Loucy (cell line): ENCODE data around the gene FOXK2.
A peak's percentile ranks its signal among the peaks of the same experiment; 100 is the strongest.
"Not testable (repeated sequence)": the region's sequence is repeated elsewhere in the genome, so short reads cannot be mapped to it uniquely, and the experiment has no call there.

Experiments used
- H2AFZ ChIP-seq: fragments of 200-600 bp; sonication (generic); 2 replicates; pipeline ENCODE4 v1.6.0; 2016; ENCODE audit warnings: antibody characterized with exemption, mild to moderate bottlenecking, low read length, moderate library complexity
- H3F3A ChIP-seq: fragments of 200-600 bp; 2 replicates; pipeline ENCODE4 v1.6.0; 2016; ENCODE audit warnings: antibody characterized with exemption, low read depth, mild to moderate bottlenecking
- H3K27me3 ChIP-seq: fragments of 200-600 bp; sonication (generic); 2 replicates; pipeline ENCODE4 v1.6.1; 2014; ENCODE audit warnings: low read length, mild to moderate bottlenecking; ENCODE audit not compliant: insufficient read depth, poor library complexity, severe bottlenecking
- H3K36me3 ChIP-seq: fragments of 200-600 bp; sonication (generic); 2 replicates; pipeline ENCODE4 v1.6.1; 2016; ENCODE audit warnings: low read length; ENCODE audit not compliant: insufficient read depth
- H3K4me1 ChIP-seq: fragments of 200-600 bp; sonication (generic); 2 replicates; pipeline ENCODE4 v1.5.1; 2014; ENCODE audit warnings: low read length, mild to moderate bottlenecking; ENCODE audit not compliant: insufficient read depth, poor library complexity, severe bottlenecking
- H3K4me2 ChIP-seq: fragments of 200-600 bp; sonication (generic); 2 replicates; pipeline ENCODE4 v1.6.0; 2014; ENCODE audit warnings: antibody characterized with exemption, low read length, low read depth, mild to moderate bottlenecking; ENCODE audit not compliant: poor library complexity, severe bottlenecking
- H3K4me3 ChIP-seq: fragments of 200-600 bp; sonication (generic); 2 replicates; pipeline ENCODE4 v1.5.1; 2014; ENCODE audit warnings: low read length, mild to moderate bottlenecking, mixed read lengths; ENCODE audit not compliant: poor library complexity, severe bottlenecking
- H3K79me2 ChIP-seq: fragments of 200-600 bp; sonication (generic); 2 replicates; pipeline ENCODE4 v1.6.1; 2014; ENCODE audit warnings: low read length; ENCODE audit not compliant: insufficient read depth
- H3K9ac ChIP-seq: fragments of 200-600 bp; sonication (generic); 2 replicates; pipeline ENCODE4 v1.6.0; 2014; ENCODE audit warnings: mild to moderate bottlenecking, low read depth, low read length, moderate library complexity; ENCODE audit not compliant: poor library complexity, severe bottlenecking
- H3K9me2 ChIP-seq: fragments of 200-600 bp; sonication (generic); replicated peaks from 2 replicates; pipeline ENCODE4 v1.6.1; 2016; ENCODE audit warnings: low read depth, low read length, mixed read lengths
- H3K9me3 ChIP-seq: fragments of 200-600 bp; sonication (generic); 2 replicates; pipeline ENCODE4 v1.6.1; 2014; ENCODE audit warnings: mild to moderate bottlenecking, antibody characterized with exemption, low read length, low read depth; ENCODE audit not compliant: insufficient read depth
- H4K20me1 ChIP-seq: fragments of 200-600 bp; sonication (generic); 2 replicates; pipeline ENCODE4 v1.6.0; 2014; ENCODE audit warnings: antibody characterized with exemption, low read length, mild to moderate bottlenecking; ENCODE audit not compliant: insufficient read depth, poor library complexity, severe bottlenecking
- EZH2phosphoT487 ChIP-seq: fragments of 200-600 bp; IDR thresholded peaks from 2 replicates; pipeline ENCODE4 v1.6.1; 2018; ENCODE audit warnings: antibody characterized with exemption, mild to moderate bottlenecking, moderate library complexity, borderline replicate concordance
- TF ChIP-seq, protein P1 (sequence below): fragments of 200-600 bp; sonication (generic); conservative IDR thresholded peaks from 2 replicates; pipeline ENCODE4 v1.5.1; 2014; ENCODE audit warnings: mild to moderate bottlenecking, antibody characterized with exemption, low read length

Gene FOXK2

DNA sequence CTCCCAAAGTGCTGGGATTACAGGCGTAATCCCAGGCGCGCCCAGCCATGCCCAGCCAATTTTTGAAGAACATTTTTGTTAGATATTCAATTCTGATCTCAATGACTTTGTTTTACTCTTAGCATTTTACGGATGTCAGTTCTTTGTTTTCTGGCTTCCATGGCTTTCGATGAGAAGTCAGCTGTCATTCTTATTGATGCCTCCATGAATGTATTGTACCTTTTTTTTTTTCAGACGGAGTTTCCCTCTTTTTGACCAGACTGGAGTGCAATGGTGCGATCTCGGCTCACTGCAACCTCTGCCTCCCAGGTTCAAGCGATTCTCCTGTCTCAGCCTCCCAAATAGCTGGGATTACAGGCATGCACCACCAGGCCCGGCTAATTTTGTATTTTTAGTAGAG lies 5.7 kb upstream of the FOXK2 start:
- not testable (repeated sequence) for H3K36me3 ChIP-seq, H3K27me3 ChIP-seq, H3K4me3 ChIP-seq, H4K20me1 ChIP-seq, H3K4me1 ChIP-seq, H3K4me2 ChIP-seq, H3K9me2 ChIP-seq, H2AFZ ChIP-seq, H3F3A ChIP-seq, H3K79me2 ChIP-seq, H3K9ac ChIP-seq, H3K9me3 ChIP-seq

DNA sequence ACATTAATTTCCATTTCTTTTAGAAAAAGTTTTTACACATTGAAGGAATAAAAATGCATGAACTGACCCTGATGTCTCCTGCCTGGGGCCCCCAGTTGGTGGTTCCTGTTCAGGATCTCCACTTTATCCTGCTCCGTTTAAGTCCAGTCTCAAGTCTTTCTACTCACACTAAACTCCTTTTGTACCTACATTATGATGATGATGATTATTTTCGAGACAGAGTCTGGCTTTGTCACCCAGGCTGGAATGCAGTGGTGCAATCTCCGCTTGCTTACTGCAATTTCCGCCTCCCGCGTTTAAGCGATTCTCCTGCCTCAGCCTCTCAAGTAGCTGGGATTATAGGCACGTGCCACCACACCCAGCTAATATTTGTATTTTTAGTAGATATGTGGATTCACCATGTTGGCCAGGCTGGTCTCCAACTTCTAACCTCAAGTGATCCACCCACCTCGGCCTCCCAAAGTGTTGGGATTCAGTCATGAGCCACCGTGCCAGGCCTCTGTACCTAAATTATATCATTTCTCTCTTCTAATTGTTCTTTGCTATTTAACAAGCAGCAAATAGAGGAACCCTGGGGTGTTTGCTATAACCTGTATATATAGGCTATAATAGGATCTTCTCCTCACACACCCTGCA lies 2.2 kb upstream of the FOXK2 start:
- Histone ChIP-seq H3K9me3 (no peaks in the 10 kb centered on the region), H3K9ac (no peak overlapping the region), H3F3A (no peaks in the 10 kb centered on the region; the same call in 1 of the 2 replicates), H4K20me1 (peaks cover 20% of the 10 kb centered on the region), H3K27me3 (no peaks in the 10 kb centered on the region), H3K4me2 (no peak overlapping the region), H2AFZ (no peak overlapping the region), H3K4me1 (peaks cover 12% of the 10 kb centered on the region), H3K79me2 (peaks cover 25% of the 10 kb centered on the region), H3K4me3 (no peak overlapping the region), H3K36me3 (no peaks in the 10 kb centered on the region), H3K9me2 (no peaks in the 10 kb centered on the region)
- TF ChIP-seq EZH2phosphoT487 = no peak
- TF ChIP-seq, protein P1, sequence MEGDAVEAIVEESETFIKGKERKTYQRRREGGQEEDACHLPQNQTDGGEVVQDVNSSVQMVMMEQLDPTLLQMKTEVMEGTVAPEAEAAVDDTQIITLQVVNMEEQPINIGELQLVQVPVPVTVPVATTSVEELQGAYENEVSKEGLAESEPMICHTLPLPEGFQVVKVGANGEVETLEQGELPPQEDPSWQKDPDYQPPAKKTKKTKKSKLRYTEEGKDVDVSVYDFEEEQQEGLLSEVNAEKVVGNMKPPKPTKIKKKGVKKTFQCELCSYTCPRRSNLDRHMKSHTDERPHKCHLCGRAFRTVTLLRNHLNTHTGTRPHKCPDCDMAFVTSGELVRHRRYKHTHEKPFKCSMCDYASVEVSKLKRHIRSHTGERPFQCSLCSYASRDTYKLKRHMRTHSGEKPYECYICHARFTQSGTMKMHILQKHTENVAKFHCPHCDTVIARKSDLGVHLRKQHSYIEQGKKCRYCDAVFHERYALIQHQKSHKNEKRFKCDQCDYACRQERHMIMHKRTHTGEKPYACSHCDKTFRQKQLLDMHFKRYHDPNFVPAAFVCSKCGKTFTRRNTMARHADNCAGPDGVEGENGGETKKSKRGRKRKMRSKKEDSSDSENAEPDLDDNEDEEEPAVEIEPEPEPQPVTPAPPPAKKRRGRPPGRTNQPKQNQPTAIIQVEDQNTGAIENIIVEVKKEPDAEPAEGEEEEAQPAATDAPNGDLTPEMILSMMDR = no peak

DNA sequence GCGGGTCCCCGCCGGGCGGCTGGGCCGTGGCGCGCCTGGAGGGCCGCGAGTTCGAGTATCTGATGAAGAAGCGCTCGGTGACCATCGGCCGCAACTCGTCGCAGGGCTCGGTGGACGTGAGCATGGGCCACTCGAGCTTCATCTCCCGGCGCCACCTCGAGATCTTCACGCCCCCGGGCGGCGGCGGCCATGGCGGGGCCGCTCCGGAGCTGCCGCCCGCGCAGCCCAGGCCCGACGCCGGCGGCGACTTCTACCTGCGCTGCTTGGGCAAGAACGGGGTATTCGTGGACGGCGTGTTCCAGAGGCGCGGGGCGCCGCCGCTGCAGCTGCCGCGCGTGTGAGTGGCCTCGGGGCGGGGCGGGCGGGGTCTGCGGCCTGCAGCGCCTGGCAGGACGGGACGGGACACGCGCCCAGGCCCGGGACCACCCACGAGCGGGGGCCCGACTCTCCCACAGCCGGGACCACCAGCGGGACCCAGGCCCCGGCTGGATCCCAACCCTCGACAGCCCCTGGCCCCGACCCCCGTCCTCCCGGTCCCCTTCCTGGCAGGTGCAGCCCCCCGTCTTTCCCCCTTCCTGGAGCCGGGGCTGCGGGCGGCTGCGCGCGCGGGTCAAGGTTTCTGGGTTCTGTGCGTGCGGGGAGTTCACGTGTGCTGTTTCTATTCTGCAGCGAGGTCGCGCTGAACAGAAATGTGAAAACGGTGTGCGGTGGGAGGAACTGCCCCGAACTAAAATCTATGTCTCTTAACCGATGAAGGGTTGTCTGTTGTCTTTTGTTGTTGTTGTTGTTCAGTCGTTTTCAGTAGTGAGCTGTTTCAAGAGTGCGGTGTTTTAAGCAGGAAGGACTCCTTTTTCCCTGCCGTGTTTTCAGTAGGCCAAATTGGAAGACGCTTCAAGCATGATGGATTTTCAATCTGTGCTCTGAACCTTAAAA lies 705 bp downstream of the FOXK2 start:
- no peak for TF ChIP-seq EZH2phosphoT487
- TF ChIP-seq, protein P1 = no peak
- H3K9ac ChIP-seq = peak overlapping the region; percentile 80
- H3K9me2 ChIP-seq = no peaks in the 10 kb centered on the region
- peak overlapping the region; percentile 99 for H3K4me2 ChIP-seq
- no peaks in the 10 kb centered on the region for H3K27me3 ChIP-seq
- H2AFZ ChIP-seq = no peak overlapping the region
- peak overlapping the region; percentile 99 for H3K4me3 ChIP-seq
- H3K79me2 ChIP-seq = peaks cover 54% of the 10 kb centered on the region
- H3K4me1 ChIP-seq = peaks cover 33% of the 10 kb centered on the region
- H3K9me3 ChIP-seq = no peaks in the 10 kb centered on the region
- no peaks in the 10 kb centered on the region for H3F3A ChIP-seq
- no peaks in the 10 kb centered on the region for H3K36me3 ChIP-seq
- peaks cover 48% of the 10 kb centered on the region for H4K20me1 ChIP-seq
